Measurements from ENCODE around the gene LMCD1. TPM values are rescaled to one million over a fixed set of nuclear protein-coding genes. Genes with fewer than 3 reads are reported as not detected.

LMCD1 gene
- total RNA-seq, 2 experiments from 2014 or later: 2.1 to 2.2 TPM

DNA sequence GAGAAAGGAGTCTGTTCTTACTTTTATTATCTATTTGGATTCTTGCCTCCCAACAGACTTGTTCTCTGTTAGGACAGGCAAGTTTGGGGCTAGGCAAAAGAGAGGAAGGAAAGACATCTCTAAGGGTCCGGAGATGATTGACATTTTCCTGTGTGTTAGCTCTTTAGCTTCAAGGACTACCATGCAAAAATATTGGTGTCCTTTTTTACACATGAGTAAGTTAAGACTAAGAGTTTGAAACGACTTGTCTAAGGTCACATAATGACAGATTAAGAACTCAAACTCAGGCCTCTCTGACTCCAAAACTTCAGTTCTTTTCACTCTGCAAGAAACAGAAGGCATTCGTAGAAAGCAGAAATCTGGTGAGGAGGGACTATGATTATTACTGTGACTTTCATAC is 5.9 kb downstream of the LMCD1 start:
- no peaks in the 10 kb centered on the region for H3K36me3 Mint-ChIP-seq (ENCODE audit: low read depth)
- H3K27me3 Mint-ChIP-seq: peaks cover 12% of the 10 kb centered on the region
- ChIA-PET POLR2A (no interaction called here), CTCF (no interaction called here)
- no peaks in the 10 kb centered on the region for H3K9me3 Mint-ChIP-seq
- DNase-seq: no peak
- no peak overlapping the region for H3K27ac Mint-ChIP-seq
- H3K4me3 Mint-ChIP-seq: no peak overlapping the region
- TF ChIP-seq, protein P1, sequence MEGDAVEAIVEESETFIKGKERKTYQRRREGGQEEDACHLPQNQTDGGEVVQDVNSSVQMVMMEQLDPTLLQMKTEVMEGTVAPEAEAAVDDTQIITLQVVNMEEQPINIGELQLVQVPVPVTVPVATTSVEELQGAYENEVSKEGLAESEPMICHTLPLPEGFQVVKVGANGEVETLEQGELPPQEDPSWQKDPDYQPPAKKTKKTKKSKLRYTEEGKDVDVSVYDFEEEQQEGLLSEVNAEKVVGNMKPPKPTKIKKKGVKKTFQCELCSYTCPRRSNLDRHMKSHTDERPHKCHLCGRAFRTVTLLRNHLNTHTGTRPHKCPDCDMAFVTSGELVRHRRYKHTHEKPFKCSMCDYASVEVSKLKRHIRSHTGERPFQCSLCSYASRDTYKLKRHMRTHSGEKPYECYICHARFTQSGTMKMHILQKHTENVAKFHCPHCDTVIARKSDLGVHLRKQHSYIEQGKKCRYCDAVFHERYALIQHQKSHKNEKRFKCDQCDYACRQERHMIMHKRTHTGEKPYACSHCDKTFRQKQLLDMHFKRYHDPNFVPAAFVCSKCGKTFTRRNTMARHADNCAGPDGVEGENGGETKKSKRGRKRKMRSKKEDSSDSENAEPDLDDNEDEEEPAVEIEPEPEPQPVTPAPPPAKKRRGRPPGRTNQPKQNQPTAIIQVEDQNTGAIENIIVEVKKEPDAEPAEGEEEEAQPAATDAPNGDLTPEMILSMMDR (IDR thresholded peaks at IDR 0.05): no peak
- H3K4me1 Mint-ChIP-seq (ENCODE audit: low read depth): peaks cover 6% of the 10 kb centered on the region
- intact Hi-C loops (cut with micrococcal nuclease): no loop called here
- no peak for ATAC-seq

DNA sequence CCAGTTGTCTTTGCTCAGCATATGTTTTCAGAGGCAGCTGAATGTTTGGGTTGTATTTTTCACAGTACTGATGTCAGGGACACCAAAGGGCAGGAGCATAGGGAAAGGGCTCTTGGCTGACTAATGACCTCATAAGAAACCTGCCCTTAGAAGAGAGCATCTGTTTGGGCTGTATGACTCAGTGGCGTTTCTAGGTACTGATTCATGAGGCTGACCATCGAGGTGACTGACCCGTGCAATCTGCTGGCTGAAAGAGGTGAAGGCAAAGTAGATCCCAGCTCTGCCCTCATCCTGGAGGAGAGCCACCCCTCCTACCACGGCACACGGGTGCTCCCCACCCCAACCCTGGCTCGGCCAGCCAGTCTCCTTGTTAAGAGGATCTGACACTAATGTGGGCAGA is 8.3 kb downstream of the LMCD1 start:
- intact Hi-C loops (cut with micrococcal nuclease): no loop called here
- Mint-ChIP-seq H3K9me3 (no peaks in the 10 kb centered on the region), H3K27ac (no peak overlapping the region), H3K36me3 (ENCODE audit: low read depth) (no peaks in the 10 kb centered on the region), H3K4me3 (no peak overlapping the region), H3K4me1 (ENCODE audit: low read depth) (no peaks in the 10 kb centered on the region), H3K27me3 (peaks cover 6% of the 10 kb centered on the region)
- TF ChIP-seq, protein P1 (IDR thresholded peaks at IDR 0.05): no peak
- ATAC-seq: no peak
- DNase-seq: no peak
- POLR2A ChIA-PET: no interaction called here
- CTCF ChIA-PET: no interaction called here

DNA sequence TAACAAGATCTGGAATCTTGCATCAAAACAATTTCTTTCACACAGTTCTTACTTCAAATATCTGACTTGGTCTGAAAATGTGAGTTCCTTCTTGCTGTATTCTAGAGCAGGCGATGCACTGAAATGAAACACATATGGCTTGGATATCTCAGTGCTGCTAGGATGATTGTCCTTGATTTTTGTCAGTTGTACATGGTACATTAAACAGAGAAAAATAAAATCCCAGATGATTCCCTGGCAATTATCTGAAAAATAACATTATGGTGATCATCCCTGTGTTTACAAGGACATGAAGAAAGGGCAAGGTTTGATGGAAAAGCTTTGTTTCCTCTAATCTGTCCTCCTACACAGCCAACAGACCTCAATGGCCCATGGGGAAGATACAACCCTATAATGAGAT is 10.6 kb downstream of the LMCD1 start:
- CTCF ChIA-PET: no interaction called here
- no peaks in the 10 kb centered on the region for H3K36me3 Mint-ChIP-seq (ENCODE audit: low read depth)
- peaks cover 9% of the 10 kb centered on the region for H3K27me3 Mint-ChIP-seq
- POLR2A ChIA-PET: no interaction called here
- intact Hi-C loops (cut with micrococcal nuclease): no loop called here
- H3K4me1 Mint-ChIP-seq (ENCODE audit: low read depth): no peaks in the 10 kb centered on the region
- ATAC-seq (no peak), DNase-seq (no peak)
- TF ChIP-seq, protein P1 (IDR thresholded peaks at IDR 0.05): no peak
- no peak overlapping the region for H3K4me3 Mint-ChIP-seq
- no peaks in the 10 kb centered on the region for H3K9me3 Mint-ChIP-seq
- no peak overlapping the region for H3K27ac Mint-ChIP-seq

- H3K4me3 Mint-ChIP-seq: no peak overlapping the region
- TF ChIP-seq, protein P1 (IDR thresholded peaks at IDR 0.05): no peak
- no peaks in the 10 kb centered on the region for H3K9me3 Mint-ChIP-seq
- DNase-seq: no peak
- ChIA-PET CTCF (no interaction called here), POLR2A (interaction anchor here (0.5 kb wide), 1 partner anchor 39 kb away, joined by 3 read pairs; no protein-coding TSS in a partner anchor)
- no peaks in the 10 kb centered on the region for H3K4me1 Mint-ChIP-seq (ENCODE audit: low read depth)
- no peaks in the 10 kb centered on the region for H3K36me3 Mint-ChIP-seq (ENCODE audit: low read depth)
- no peak overlapping the region for H3K27ac Mint-ChIP-seq
- intact Hi-C loops (cut with micrococcal nuclease): no loop called here
- H3K27me3 Mint-ChIP-seq: peaks cover 7% of the 10 kb centered on the region
- no peak for ATAC-seq
These were observed 14.5 kb downstream of the LMCD1 start for GRCh38 chr3:8516047-8516661.

DNA sequence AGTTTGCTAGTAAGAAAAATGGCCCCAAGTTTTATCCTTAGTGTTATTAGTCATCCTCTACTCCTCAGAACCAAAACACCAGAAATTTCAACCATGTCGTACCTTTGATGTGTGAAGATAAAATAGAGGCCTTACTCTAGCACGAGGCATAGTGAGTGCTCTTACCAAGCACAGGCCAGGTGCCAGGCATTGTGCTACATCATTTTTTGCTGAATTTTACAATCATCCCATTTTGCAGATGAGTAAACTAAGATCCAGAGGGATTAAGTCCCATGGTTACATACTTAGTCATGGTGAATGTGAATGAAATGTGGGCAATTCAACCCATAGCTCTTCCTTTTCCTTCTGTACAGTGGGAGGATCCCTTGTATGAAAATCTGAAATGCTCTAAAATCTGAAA is 15.2 kb downstream of the LMCD1 start:
- no peak overlapping the region for H3K27ac Mint-ChIP-seq
- H3K36me3 Mint-ChIP-seq (ENCODE audit: low read depth): no peaks in the 10 kb centered on the region
- no peaks in the 10 kb centered on the region for H3K4me1 Mint-ChIP-seq (ENCODE audit: low read depth)
- POLR2A ChIA-PET: no interaction called here
- peaks cover 3% of the 10 kb centered on the region for H3K27me3 Mint-ChIP-seq
- TF ChIP-seq, protein P1 (IDR thresholded peaks at IDR 0.05): no peak
- CTCF ChIA-PET: no interaction called here
- H3K9me3 Mint-ChIP-seq: no peaks in the 10 kb centered on the region
- H3K4me3 Mint-ChIP-seq: no peak overlapping the region
- DNase-seq (no peak), ATAC-seq (no peak)
- intact Hi-C loops (cut with micrococcal nuclease): no loop called here
